Lung (tissue), 12 donors: Measurements from ENCODE around the gene RASGRP2. TPM values are rescaled to one million over a fixed set of nuclear protein-coding genes. Genes with fewer than 3 reads are reported as not detected.

Source experiments
- ATAC-seq: fragments of 200-7000 bp; cut with Tn5 transposase; one replicate; pipeline ENCODE4 v1.9.1; 2020; ENCODE audit warnings: moderate number of reproducible peaks; ENCODE audit not compliant: insufficient read depth, low FRiP score
- DNase-seq, 3 donors: peaks; one replicate each; pipeline ENCODE4 v3.0.0-alpha.2; 2013 to 2017
- H3K27ac ChIP-seq, 2 donors: one replicate each; pipeline ENCODE4 v1.5.1; 2013; ENCODE audit warnings: mild to moderate bottlenecking in 2 of 2, moderate library complexity in 2 of 2, control low read depth in 1 of 2, inconsistent platforms in 1 of 2, low read depth in 1 of 2, low read length in 1 of 2
- H3K27me3 ChIP-seq, 3 donors: one replicate each; pipeline ENCODE4 v1.5.1; 2013; ENCODE audit warnings: low read length in 2 of 3; ENCODE audit not compliant: control insufficient read depth in 3 of 3, insufficient read depth in 3 of 3
- H3K36me3 ChIP-seq, 4 donors: one replicate each; pipeline ENCODE4 v1.5.1; 2013; ENCODE audit warnings: low read length in 4 of 4, mild to moderate bottlenecking in 1 of 4, moderate library complexity in 1 of 4; ENCODE audit not compliant: control insufficient read depth in 4 of 4, insufficient read depth in 4 of 4
- H3K4me1 ChIP-seq, 5 donors: one replicate each; pipeline ENCODE4 v1.5.1; 2013; ENCODE audit warnings: low read length in 5 of 5, mild to moderate bottlenecking in 2 of 5, moderate library complexity in 1 of 5; ENCODE audit not compliant: control insufficient read depth in 5 of 5, insufficient read depth in 5 of 5
- H3K4me3 ChIP-seq: one replicate; pipeline ENCODE4 v1.5.1; 2013; ENCODE audit warnings: mild to moderate bottlenecking, control low read depth, moderate library complexity
- H3K9ac ChIP-seq, 2 donors: one replicate each; pipeline ENCODE4 v1.5.1; 2013; ENCODE audit warnings: low read length in 2 of 2, control low read depth in 1 of 2; ENCODE audit not compliant: insufficient read depth in 1 of 2
- H3K9me3 ChIP-seq, 4 donors: one replicate each; pipeline ENCODE4 v1.5.1; 2013; ENCODE audit warnings: low read length in 3 of 4, mild to moderate bottlenecking in 1 of 4, moderate library complexity in 1 of 4; ENCODE audit not compliant: control insufficient read depth in 4 of 4, insufficient read depth in 3 of 4
- CTCF ChIP-seq: IDR thresholded peaks from 2 replicates; pipeline ENCODE4 v1.5.1; 2012; ENCODE audit warnings: mild to moderate bottlenecking; ENCODE audit errors: control extremely low read depth, extremely low read depth
- WGBS, 2 donors: extraction: QIAGEN DNeasy Blood & Tissue Kit; methylation state at CpG; one replicate each; pipeline ENCODE4 v1.1.7; 2013; 5-methylcytosine and 5-hydroxymethylcytosine counted together
- polyA plus RNA-seq, 2 donors: library from polyadenylated mRNA; stranded (reverse); fragments of 200-250 nt; gene quantifications; one replicate each; pipeline ENCODE4 v1.2.1, GENCODE V29; 2013
- total RNA-seq, 2 donors: library from RNA; depleted of rRNA in 1 of 2; stranded (reverse); fragments of >200 nt in 1 of 2; gene quantifications; one replicate each; pipeline ENCODE4 v1.2.1, GENCODE V29; 2014 to 2021
- donor health status: control.
- donor health status: control.
- donor health status: Bipolar disorder and iron deficiency.
- donor health status: healthy.
- donor health status: DM: yes; HTN: yes; CAD: no.

The RASGRP2 gene
- total and polyA plus RNA-seq, 4 donors: 20.0 to 46.4 (median 30.8) TPM

GRCh38 chr11:64776875-64777274 is 32.9 kb upstream of the RASGRP2 start:
- peak overlapping the region; percentile 98 for H3K4me3 ChIP-seq
- no peak for TF ChIP-seq CTCF
- no peak overlapping the region for H3K27ac ChIP-seq
- peaks cover 21 to 47% (median 38%) of the 10 kb centered on the region in 4 donors for H3K36me3 ChIP-seq
- H3K9me3 ChIP-seq: no peaks in the 10 kb centered on the region
- peak overlapping the region in 1 of 2 donors; percentile 76 for H3K9ac ChIP-seq
- WGBS, 2 donors: 15 to 23% methylated on average over 3 of the region's 3 CpGs
- no peak for DNase-seq
- no peak for ATAC-seq
- peaks cover 4 to 27% (median 11%) of the 10 kb centered on the region in 5 donors for H3K4me1 ChIP-seq
- H3K27me3 ChIP-seq: no peaks in the 10 kb centered on the region

- no peaks in the 10 kb centered on the region for H3K9me3 ChIP-seq
- TF ChIP-seq CTCF: no peak
- WGBS, 2 donors: 66 to 81% methylated on average over 6 of the region's 6 CpGs
- ATAC-seq (no peak), DNase-seq (no peak)
- no peaks in the 10 kb centered on the region for H3K27me3 ChIP-seq
- H3K27ac ChIP-seq: no peak overlapping the region
- H3K9ac ChIP-seq: peak overlapping the region in 1 of 2 donors; percentile 76
- H3K36me3 ChIP-seq: peaks cover 23 to 51% (median 41%) of the 10 kb centered on the region in 4 donors
- H3K4me3 ChIP-seq: no peak overlapping the region
- peaks cover 4 to 27% (median 11%) of the 10 kb centered on the region in 5 donors for H3K4me1 ChIP-seq
Observed at GRCh38 chr11:64776425-64776824, 32.5 kb upstream of the RASGRP2 start.

- no peak overlapping the region for H3K27ac ChIP-seq
- H3K9ac ChIP-seq: no peak overlapping the region
- no peak overlapping the region for H3K4me3 ChIP-seq
- DNase-seq: no peak
- ATAC-seq: no peak
- TF ChIP-seq CTCF: no peak
- no peaks in the 10 kb centered on the region for H3K27me3 ChIP-seq
- H3K4me1 ChIP-seq: peaks cover 4 to 27% (median 11%) of the 10 kb centered on the region in 5 donors
- peaks cover 41 to 74% (median 63%) of the 10 kb centered on the region in 4 donors for H3K36me3 ChIP-seq
- WGBS, 2 donors: 78 to 79% methylated on average over 5 of the region's 5 CpGs
- no peaks in the 10 kb centered on the region for H3K9me3 ChIP-seq
Observed at GRCh38 chr11:64774144-64774543, 30.2 kb upstream of the RASGRP2 start.
